HG03025 (cell line): ENCODE results near the gene GRAMD1B.

ENCODE experiments used
- ATAC-seq: cut with Tn5 transposase; IDR thresholded peaks from one replicate; pipeline ENCODE4 v1.9.1; 2021; ENCODE audit warnings: mild to moderate bottlenecking, moderate library complexity; ENCODE audit not compliant: unreplicated experiment, low FRiP score

The GRAMD1B gene

DNA sequence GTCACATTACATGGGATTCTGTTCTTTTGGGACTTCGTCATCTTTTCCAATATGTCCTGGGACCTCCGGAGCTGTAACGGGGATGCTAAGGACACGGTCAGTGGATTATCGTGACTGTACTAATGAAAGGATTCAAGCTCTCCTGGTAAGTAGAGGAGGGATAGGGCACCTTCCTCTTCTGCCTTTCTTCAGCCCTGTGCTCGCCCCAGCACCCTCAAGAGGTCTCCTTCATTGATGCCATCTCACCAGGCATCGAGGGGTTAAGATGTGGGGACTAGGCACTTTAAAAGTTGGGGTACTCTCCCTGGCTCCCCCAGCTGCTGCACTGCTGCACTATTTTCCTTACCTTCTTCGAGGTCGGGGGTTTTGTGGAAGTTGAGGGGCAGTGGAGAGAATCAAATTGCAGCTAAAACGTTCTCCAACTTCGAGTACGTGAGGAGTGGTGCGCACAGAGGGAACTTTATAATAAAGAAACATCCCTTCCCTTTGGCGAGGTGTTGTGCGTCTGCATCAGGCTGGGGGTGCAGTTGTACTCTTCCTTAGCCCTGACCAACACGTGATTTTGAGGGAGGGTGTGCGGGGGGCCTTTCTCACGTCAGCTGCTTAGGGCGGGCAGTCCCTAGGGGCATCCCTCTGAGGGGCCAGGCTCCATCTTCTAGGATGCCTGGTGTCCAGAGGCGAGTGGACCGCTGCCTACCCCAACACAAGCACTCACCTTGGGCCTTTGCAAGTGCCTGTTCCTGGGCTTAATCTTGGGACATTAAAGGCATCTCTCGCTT is 96.1 kb downstream of the GRAMD1B start:
- no peak for ATAC-seq

DNA sequence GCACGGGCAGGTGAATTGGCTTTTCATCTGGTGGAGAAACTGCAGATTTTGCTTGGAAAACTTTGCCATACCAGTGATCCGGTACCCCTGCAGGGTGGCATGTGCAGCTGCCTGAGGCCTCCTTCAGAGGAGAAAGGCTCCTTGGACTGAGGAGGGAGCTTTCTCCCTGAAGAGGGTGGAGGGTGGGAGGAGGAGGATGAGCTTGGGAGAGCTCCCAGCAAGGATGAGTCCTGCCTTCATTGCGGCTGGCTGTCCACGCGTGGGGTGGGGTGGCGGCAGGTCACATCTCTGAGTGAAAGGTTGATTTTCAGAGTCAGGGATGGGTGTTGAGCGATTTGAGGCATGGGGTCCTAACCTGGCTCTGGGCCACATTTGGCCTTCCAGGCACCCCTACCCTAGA is 96.8 kb downstream of the GRAMD1B start:
- no peak for ATAC-seq

DNA sequence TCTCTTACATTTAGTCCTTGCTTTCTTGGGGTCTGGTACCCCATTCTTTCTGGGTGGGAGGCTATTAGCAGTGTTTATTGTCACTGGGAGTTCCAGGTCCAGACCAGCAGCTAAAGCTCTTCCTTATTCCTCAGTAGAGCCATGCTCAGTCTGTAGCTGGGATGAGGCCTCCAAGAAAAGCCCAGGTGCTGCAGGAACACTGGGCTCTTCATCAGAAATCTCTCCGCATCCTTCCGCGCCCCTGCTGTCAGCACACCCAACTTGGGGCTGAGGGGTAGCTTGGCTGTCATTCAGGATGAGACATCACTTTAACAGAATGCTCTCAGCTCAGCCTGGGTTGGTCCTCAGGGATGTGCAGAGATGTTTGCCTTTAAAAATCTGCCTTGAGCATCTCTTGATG is 97.5 kb downstream of the GRAMD1B start:
- ATAC-seq: no peak

DNA sequence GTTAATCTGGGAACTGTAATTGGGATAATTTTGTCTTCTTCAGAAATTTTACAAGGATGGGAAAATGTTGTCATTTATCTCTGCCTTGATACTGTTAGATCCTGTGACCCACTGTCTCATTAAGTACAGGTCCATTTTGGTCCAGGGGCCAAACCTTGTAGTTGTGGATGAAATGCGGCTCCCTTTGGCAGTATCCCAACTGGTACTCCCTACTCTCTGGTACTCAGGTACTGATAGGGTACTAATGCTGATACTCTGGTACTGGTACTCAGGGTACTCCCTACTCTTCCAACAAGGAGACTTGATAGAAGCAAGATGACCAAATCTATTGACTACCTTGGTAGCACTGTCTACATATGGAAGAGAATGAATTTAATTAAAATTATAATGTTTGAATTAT is 97.9 kb downstream of the GRAMD1B start:
- ATAC-seq: no peak

DNA sequence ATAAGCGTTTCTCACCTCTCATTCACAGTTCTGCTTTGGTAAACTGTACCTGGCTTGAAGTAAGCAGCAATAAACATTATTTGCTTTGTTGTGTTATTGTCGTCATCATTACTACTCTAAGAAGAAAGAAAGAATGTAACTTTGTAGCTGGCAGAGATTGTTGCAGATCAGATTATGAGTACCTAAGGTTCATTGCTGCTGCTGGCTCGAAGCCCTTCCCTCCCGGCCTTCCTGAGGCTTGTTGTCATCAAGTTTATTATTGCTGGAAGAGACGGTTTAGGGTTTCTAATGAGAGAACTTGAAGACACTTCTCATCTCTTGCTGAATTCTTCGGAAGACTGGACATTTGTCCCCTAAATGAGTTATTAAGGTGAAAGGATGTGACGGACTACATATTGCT is 101.3 kb downstream of the GRAMD1B start:
- ATAC-seq: no peak

DNA sequence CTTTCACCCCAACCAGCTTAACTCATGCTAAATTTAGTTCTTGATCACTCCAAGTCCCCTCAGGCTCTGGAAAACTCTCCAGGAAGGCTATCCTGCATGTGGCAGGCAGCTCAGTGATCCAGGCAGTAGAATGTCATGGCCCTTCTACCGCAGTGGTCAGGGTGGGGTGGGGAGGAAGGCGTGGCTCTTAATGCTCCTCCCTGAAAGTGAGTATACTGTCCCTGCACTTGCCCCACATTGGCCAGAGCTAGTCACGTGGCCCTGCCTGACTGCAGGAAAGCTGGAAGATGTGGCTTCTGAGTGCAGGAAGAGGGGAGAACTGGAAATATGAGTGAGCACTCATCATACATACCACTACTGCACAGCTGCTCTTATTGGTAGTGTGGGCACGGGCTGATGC is 102.1 kb downstream of the GRAMD1B start:
- no peak for ATAC-seq

DNA sequence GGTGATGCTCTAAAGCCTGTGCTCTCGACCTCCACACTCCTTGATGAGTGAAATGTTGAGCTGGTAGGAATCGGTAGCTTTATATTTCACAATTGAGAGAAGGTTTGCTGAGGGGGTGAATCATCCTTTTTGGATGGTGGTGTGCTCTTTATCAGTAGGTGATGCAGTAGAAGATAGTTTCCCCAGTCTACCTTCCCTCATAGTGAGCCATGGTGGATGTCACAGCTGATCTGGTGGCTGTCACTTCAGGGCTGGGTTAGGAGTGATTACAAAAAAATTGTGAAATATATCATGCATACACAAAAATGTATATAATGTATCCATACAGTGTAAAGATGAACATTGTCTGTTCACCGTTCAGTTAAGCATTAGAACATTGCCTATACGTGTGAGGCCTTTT is 105.3 kb downstream of the GRAMD1B start:
- no peak for ATAC-seq

DNA sequence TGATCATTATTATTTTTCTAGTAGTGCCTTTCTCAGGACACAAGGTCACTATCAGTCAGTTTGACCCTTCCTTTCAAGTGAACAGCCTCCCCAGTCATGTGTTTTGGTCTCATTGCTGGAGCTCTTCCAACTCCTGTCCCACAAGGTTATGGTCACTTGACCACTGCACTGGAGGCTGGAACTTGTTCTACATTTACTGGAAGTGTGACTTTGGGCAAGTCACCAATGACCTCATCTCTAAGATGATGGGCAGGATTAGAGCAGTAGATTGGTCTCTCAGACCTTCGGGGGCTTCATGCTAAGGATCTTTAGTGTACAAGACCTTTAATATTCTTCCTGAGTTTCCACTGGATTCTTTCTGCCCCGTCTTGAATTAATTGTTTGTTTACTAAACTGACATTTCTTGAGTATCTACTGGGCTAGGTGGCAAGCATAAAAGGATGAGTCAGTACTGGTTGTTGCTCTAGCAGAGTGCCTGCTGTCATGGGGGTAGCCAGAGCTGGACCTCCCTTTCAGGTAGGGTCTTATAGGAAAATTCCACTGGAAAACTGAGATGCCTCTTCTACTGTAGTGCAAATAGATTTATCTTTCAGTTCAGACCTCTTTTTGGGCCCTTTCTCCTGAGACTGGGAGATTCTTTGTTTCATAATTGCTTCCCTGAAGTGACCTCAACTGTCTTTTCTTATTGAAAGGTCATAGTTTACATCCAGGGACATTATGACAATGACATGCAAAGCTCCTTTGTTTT is 106.8 kb downstream of the GRAMD1B start:
- no peak for ATAC-seq

DNA sequence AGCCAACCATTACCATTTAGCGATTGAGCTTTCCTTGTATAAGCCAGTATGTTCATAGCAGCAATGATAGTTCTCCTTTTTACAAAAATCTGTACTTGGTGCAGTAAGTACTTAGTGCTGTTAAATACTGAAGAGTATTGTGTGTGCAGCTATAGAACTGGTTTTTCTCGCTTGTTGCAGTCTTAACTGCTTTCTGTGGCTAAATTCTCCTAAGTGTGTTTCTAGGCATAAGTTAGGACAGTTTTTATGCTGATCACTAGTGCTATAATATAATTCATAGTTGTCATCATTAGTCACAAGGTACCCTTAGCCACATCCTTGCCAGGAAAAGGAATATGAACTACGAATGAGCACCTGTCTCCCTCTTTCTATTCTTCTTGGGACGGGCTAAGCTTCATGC is 107.7 kb downstream of the GRAMD1B start:
- no peak for ATAC-seq

DNA sequence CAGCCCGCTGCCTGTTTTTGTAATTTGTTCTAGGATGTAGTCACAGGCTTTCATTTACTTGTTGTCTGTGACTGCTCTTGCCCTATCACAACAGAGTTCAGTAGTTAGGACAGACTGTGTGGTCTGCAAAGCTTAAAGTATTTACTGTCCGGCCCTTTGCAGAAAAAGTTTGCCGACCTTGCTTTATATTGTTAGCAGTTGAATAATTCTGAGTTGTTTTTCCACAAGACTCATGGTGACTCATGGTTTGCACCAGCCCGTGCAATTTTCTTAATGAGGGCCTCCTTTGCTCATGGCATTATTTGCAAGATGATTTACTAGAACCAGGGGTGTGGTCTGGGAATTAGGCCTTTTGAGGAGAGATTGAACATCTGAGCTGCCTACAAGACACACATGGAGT is 113.7 kb downstream of the GRAMD1B start:
- ATAC-seq: no peak

DNA sequence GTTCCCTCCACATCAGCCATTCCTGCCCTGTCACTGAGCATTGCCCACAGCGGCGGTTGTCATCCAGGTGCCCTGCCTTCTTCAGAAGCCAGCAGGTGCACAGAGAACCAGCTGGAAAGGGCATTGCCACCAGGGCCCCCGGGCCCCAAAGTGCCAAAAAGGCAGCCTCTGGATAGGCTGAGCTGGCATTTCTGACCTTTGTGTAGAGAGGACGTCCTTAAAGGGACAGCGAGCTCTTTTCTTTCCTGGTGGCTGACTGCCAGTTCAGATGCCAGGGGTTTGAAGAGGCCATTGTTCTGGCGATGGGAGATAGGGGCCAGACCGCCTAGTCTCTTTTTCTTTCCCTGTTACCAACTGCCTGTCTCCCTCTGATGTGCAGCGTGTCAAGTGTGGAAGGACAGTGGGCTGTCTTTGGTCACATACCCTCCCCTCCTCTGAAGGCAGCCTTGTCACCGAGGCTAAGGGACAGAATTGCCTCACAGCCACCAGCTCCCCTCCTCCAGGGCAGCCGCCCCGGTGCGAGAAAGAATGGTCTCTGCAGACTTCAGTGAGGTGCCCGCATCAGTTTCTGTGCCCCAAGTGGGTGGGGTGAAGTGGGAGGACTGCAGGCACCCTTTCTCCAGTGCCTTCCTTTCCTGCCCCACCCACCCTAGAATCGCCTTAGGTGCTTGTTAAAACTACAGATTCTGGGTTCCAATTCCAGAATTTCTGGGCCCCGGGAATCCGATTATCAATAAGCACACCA is 114.7 kb downstream of the GRAMD1B start:
- ATAC-seq: no peak

DNA sequence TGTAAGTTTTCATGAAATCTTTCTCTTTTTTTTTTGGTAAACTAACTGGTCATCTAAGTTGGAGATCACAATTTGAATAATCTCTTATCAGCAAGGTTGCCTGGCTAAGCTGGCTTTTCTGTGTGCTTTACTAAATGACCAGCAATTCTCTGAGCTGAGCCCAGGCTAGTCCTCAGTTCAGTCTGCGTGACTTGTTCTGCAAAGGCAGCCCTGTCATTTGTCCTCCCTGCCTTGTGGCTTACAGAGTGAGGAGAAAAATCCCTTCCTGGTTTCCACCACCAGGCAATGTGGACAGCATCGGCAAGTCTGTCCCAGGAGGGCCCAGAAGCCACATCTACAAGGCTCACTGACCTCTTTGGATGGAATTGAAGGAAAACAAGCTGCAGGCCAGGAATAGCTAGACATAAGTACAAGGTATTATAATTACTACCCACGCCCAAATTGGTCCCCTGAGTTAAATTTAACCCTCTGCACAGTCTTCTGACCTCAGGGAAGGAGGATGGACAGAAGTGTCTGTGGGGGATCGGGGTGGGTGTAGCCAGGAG is 115.7 kb downstream of the GRAMD1B start:
- no peak for ATAC-seq

DNA sequence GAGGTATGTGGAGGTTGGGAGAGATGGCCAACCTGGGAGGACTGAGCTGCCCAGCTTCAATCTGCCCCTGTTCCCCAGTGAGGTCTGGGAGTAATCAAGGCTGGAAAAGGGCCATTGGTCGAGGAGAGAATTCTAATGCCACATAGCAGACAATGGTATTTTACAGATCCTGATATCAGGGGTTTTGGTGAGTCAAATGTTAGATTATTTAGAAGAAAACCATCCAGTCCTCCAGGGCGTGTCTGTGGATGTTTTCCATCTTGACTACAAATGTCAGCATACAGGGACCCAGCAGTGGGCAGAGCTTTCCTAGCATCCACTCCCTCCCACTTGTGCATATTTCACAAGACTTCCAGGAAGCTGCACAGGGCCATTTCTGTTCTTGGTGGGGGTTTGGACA is 116.4 kb downstream of the GRAMD1B start:
- ATAC-seq: no peak

DNA sequence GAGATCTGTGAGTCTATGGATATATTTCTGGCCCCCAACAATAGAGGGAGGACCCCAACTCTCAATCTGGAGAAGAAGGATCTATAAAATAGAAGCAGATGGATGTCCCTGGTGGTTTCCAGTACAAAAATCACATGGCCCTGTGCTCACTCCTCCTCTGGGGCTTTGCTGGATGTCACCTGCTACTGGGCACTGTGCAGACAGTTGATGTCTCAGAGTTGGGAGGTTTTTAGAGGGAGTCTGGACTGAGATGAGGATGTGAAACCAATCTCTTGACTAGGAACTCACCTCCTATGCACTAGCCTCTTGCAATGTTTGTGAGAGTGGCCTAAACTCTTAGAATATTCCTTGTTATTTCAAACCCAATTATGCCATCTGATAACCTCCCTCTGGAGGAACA is 117.1 kb downstream of the GRAMD1B start:
- ATAC-seq: peak; percentile 97

DNA sequence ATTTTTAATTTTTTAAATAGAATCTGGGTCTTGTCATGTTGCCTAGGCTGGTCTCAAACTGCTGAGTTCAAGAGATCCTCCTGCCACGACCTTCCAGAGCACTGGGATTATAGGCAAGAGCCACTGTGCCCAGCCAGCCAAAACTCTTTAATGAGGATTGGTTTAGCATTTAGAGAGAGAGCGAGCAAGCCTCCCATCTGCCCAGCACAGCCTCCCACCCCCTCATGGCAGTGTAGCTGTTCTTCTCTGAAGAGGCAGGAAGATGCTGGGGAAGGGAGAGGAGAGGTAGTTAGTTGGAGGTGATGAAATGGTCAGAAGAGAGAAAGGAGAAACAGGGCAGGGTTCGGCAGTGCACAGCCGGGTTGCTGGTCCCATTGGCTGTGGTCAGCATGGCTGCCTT is 118.7 kb downstream of the GRAMD1B start:
- no peak for ATAC-seq

DNA sequence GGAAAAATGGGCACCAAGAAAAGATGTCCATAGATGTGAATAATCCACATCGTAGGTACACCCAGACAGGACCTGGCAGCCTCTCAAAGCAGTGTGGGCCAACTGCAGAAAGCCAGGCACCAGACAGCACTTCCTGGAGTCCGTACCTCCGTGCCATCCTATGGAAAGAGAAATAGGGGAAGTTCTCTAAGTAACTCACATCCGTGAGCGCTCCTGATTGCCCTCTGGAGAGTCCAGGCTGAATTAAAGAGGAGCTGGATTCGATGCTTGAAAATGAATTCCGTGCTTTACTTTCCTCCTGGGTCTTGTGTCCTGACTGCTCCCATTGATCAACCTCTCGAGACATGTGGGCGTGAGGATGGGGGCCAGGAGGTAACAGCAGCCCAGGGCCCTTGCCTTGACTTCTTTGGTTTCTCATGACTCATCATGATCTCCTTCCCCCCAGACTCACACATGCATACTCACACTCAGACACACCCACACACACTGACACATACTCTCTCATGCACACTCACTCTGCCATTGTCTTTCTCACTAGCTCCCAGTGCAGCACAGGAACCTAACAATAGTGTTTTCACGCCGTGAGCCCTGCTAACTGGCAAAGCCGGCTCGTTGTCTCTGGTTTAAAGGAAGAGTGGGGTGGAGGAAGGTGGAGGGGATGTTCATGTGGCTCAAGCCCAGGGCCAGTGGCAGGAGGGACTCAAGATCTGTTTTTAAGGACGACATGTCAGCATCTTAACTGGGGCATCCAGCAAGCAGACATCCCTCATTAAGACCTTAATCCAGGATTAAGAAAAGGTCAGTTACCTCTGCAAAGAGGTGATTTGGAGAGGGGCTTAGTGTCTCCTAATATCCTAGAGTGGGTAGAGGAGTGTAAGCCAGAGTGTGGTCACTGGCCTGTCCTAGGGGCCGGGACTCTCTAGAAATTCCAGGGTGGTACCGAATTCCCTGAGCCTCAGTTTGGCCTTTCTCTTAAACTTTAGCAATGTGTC is 120.2 kb downstream of the GRAMD1B start:
- no peak for ATAC-seq

DNA sequence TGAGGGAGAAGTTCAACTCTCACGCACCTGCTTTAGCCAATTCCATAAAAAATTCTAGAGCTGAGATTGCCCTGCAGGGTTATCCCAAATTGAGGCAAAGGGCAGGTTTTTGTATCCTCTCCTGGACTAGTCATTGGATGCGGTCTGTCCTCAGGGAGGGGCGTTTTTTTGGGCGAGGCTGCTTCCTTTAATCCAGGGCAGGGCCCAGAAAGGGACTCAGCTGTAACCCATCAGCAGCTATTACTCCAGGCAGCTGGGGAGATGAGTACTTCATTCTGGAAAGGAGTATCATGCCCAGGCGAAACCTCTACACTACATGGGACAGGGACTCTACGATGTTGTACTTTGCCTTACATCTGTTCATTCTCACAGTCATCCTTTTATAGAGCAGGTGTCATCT is 121.0 kb downstream of the GRAMD1B start:
- ATAC-seq: no peak

DNA sequence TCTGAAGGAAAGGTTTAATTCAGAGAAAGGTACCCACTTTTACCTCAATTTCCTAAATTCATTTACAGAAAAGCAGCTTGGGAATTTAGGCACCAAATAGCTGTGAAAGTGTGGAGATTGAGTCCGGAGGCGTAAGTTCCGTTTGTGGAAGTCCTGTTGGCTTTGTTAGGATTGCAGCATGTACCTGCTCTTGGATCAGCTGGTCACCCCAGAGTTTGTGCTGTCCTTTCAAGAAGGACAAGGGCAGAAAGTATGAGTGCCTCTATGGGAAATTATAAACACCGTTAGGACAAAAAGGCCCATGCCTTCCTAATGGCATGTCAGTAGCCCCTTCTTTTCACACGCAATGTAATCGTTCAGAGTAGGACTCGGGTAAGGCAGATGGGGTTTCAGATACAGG is 126.6 kb downstream of the GRAMD1B start:
- ATAC-seq: no peak

DNA sequence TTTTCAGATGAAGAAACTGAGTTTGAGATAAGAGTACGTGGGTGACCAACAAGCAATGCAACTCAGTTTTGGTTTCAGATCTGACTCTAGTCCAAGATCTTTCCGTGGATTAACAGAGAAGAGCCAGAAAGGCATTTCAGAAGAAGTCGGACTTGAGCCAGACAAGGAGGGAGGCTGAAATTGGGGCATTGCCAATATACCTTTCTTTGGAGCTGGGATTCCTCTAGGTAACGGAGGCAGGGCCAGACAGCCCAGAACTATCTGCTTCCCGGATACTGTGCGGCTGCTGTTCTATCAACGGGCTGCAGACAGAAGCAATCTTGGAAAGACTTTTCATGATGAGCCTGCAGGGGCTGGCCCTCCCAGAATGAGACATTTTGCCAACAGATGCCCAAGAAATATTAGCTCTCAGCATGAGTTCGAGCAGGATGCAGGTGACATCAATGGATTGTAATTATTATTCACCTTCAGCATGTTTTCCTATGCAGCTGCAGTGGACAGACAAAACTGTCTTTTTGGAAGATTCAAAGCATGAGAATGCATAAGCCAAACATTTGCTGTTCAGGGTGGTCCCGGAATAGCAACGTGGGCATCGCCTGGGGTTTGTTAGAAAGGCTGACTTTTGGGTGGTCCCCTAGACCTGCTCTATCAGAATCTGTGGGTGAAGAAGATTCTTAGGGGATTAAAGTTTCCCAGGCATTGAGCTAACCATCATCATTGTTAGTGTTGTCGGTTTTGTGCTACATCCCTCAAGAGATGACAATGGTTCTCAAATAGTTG is 128.7 kb downstream of the GRAMD1B start:
- ATAC-seq: no peak
